ENCODE results near the gene APP.

APP gene

GRCh38 chr21:26148840-26149354 is 21.7 kb downstream of the APP start:
- H3K27ac Mint-ChIP-seq = peak overlapping the region; percentile 95
- H3K27me3 Mint-ChIP-seq (ENCODE audit: low read depth, poor library complexity) = peaks cover 2% of the 10 kb centered on the region
- H3K4me1 Mint-ChIP-seq = peaks cover 27% of the 10 kb centered on the region
- no peak overlapping the region for H3K4me3 Mint-ChIP-seq
- no peak for TF ChIP-seq CTCF (IDR thresholded peaks at IDR 0.05)
- no peak for DNase-seq
- peaks cover 28% of the 10 kb centered on the region for H3K9me3 Mint-ChIP-seq
- H3K36me3 Mint-ChIP-seq (ENCODE audit: low read depth) = peaks cover 80% of the 10 kb centered on the region

- H3K4me3 Mint-ChIP-seq = no peak overlapping the region
- peak overlapping the region; percentile 95 for H3K27ac Mint-ChIP-seq
- peaks cover 2% of the 10 kb centered on the region for H3K27me3 Mint-ChIP-seq (ENCODE audit: low read depth, poor library complexity)
- DNase-seq = peak; percentile 38
- TF ChIP-seq CTCF (IDR thresholded peaks at IDR 0.05) = no peak
- peaks cover 80% of the 10 kb centered on the region for H3K36me3 Mint-ChIP-seq (ENCODE audit: low read depth)
- peaks cover 27% of the 10 kb centered on the region for H3K9me3 Mint-ChIP-seq
- H3K4me1 Mint-ChIP-seq = peaks cover 27% of the 10 kb centered on the region
Observed at GRCh38 chr21:26148071-26148839, 22.3 kb downstream of the APP start.

GRCh38 chr21:26147535-26147934 is 23.0 kb downstream of the APP start:
- Mint-ChIP-seq H3K27ac (peak overlapping the region; percentile 95), H3K36me3 (ENCODE audit: low read depth) (peaks cover 74% of the 10 kb centered on the region), H3K4me3 (no peak overlapping the region), H3K4me1 (peaks cover 27% of the 10 kb centered on the region), H3K9me3 (peaks cover 22% of the 10 kb centered on the region), H3K27me3 (ENCODE audit: low read depth, poor library complexity) (peaks cover 2% of the 10 kb centered on the region)
- no peak for TF ChIP-seq CTCF (IDR thresholded peaks at IDR 0.05)
- no peak for DNase-seq

- peaks cover 74% of the 10 kb centered on the region for H3K36me3 Mint-ChIP-seq (ENCODE audit: low read depth)
- H3K9me3 Mint-ChIP-seq = peaks cover 18% of the 10 kb centered on the region
- no peak for DNase-seq
- peaks cover 27% of the 10 kb centered on the region for H3K4me1 Mint-ChIP-seq
- no peak for TF ChIP-seq CTCF (IDR thresholded peaks at IDR 0.05)
- no peak overlapping the region for H3K4me3 Mint-ChIP-seq
- H3K27ac Mint-ChIP-seq = peak overlapping the region; percentile 43
- H3K27me3 Mint-ChIP-seq (ENCODE audit: low read depth, poor library complexity) = peaks cover 2% of the 10 kb centered on the region
Observed at GRCh38 chr21:26146681-26147080, 23.9 kb downstream of the APP start.

- H3K9me3 Mint-ChIP-seq = peaks cover 11% of the 10 kb centered on the region
- H3K36me3 Mint-ChIP-seq (ENCODE audit: low read depth) = peaks cover 76% of the 10 kb centered on the region
- TF ChIP-seq CTCF (IDR thresholded peaks at IDR 0.05) = no peak
- H3K4me1 Mint-ChIP-seq = peaks cover 17% of the 10 kb centered on the region
- peaks cover 2% of the 10 kb centered on the region for H3K27me3 Mint-ChIP-seq (ENCODE audit: low read depth, poor library complexity)
- no peak for DNase-seq
- peak overlapping the region; percentile 87 for H3K27ac Mint-ChIP-seq
- no peak overlapping the region for H3K4me3 Mint-ChIP-seq
Observed at GRCh38 chr21:26144031-26144430, 26.5 kb downstream of the APP start.

GRCh38 chr21:26142363-26142762 is 28.2 kb downstream of the APP start:
- H3K4me3 Mint-ChIP-seq = no peak overlapping the region

More at GRCh38 chr21:26142363-26142762, 28.2 kb downstream of the APP start:
- Mint-ChIP-seq H3K27me3 (ENCODE audit: low read depth, poor library complexity) (no peaks in the 10 kb centered on the region), H3K9me3 (peaks cover 11% of the 10 kb centered on the region), H3K27ac (no peak overlapping the region), H3K36me3 (ENCODE audit: low read depth) (peaks cover 75% of the 10 kb centered on the region), H3K4me1 (peaks cover under 1% of the 10 kb centered on the region)
- no peak for TF ChIP-seq CTCF (IDR thresholded peaks at IDR 0.05)
- no peak for DNase-seq

Data from nephron progenitor cell (in vitro differentiated cells).